HepG2 (cell line): Measurements from ENCODE around the gene ZNF587B. TPM values are rescaled to one million over a fixed set of nuclear protein-coding genes. Genes with fewer than 3 reads are reported as not detected.

Experiments
- EED ChIP-seq: sonication (generic); formaldehyde crosslinking; IDR thresholded peaks from 2 replicates; pipeline ENCODE4 v1.5.0; 2020; ENCODE audit warnings: mild to moderate bottlenecking, missing genetic modification reagents
- GMEB2 ChIP-seq: IDR thresholded peaks from 2 replicates; pipeline ENCODE4 v1.6.1; 2016; ENCODE audit warnings: missing biosample characterization, missing genetic modification reagents, low read depth
- HOXA5 ChIP-seq: sonication (generic); formaldehyde crosslinking; IDR thresholded peaks from 2 replicates; pipeline ENCODE4 v1.4.0; 2020; ENCODE audit warnings: missing genetic modification reagents
- HOXA9 ChIP-seq: sonication (generic); formaldehyde crosslinking; IDR thresholded peaks from 2 replicates; pipeline ENCODE4 v1.8.1; 2022; ENCODE audit warnings: missing genetic modification reagents, mild to moderate bottlenecking, moderate library complexity, borderline replicate concordance
- KLF6 ChIP-seq: IDR thresholded peaks from 2 replicates; pipeline ENCODE4 v1.8.0; 2016; ENCODE audit warnings: missing biosample characterization, missing genetic modification reagents
- MAZ ChIP-seq, 2 experiments: sonication (generic) in 1 of 2; formaldehyde crosslinking in 1 of 2; IDR thresholded peaks; 2 replicates each; pipeline versions ENCODE4 v1.5.0 to v1.6.1; 2012 to 2020; ENCODE audit warnings: low read depth in 2 of 2, mild to moderate bottlenecking in 2 of 2, borderline replicate concordance in 1 of 2, improper control_type of control experiment in 1 of 2, low read length in 1 of 2, missing genetic modification reagents in 1 of 2, moderate library complexity in 1 of 2
- MEF2D ChIP-seq: sonication (generic); formaldehyde crosslinking; IDR thresholded peaks from 2 replicates; pipeline ENCODE4 v1.5.1; 2020; ENCODE audit warnings: mild to moderate bottlenecking, missing genetic modification reagents
- PAXIP1 ChIP-seq: sonication (generic); formaldehyde crosslinking; conservative IDR thresholded peaks from 2 replicates; pipeline ENCODE4 v1.4.0; 2020; ENCODE audit warnings: mild to moderate bottlenecking, missing genetic modification reagents, moderate library complexity
- ZNF776 ChIP-seq: sonication (generic); formaldehyde crosslinking; IDR thresholded peaks from 2 replicates; pipeline ENCODE4 v1.4.0; 2020; ENCODE audit warnings: mild to moderate bottlenecking, missing genetic modification reagents
- polyA plus RNA-seq, 8 experiments: library from polyadenylated mRNA; depleted of rRNA in 3 of 8; stranded (reverse) in 7 of 8; unstranded in 1 of 8; fragments of >200 nt; fragmentation: Illumina TruSeq in 4 of 8; extraction: Trizol in 4 of 8; gene quantifications; 2 replicates each; pipeline versions ENCODE4 v1.2.1 to v1.2.3, GENCODE V29; 2011 to 2016; ENCODE audit warnings: low read depth in 4 of 8, missing spikeins in 1 of 8, mixed read lengths in 1 of 8; ENCODE audit not compliant: insufficient read depth in 1 of 8
- total RNA-seq, 5 experiments: library from RNA; depleted of rRNA; stranded (reverse); fragments of >200 nt; fragmentation: Illumina TruSeq; extraction: Trizol; gene quantifications; 2 replicates each; pipeline ENCODE4 v1.2.3, GENCODE V29; 2016; ENCODE audit warnings: low read depth in 1 of 5
- TF ChIP-seq, protein P1 (sequence below): IDR thresholded peaks from 2 replicates; pipeline ENCODE4 v1.4.0; 2020; ENCODE audit warnings: mild to moderate bottlenecking, missing genetic modification reagents
- TF ChIP-seq, protein P2 (sequence below): sonication (generic); formaldehyde crosslinking; IDR thresholded peaks from 2 replicates; pipeline ENCODE4 v1.4.0; 2020; ENCODE audit warnings: mild to moderate bottlenecking, low read depth, missing genetic modification reagents

ZNF587B gene
- total and polyA plus RNA-seq, 2 of the 13 experiments (the other 11 are each of a cell fraction or from before 2014, with no cell fraction given), result 5.2 to 29.9 TPM

- TF ChIP-seq HOXA9 (CRISPR knock-in tag) (no peak), KLF6 (CRISPR knock-in tag) (no peak), PAXIP1 (CRISPR knock-in tag) (peak; percentile 4; the same call in 1 of the 2 replicates), EED (no peak), HOXA5 (CRISPR knock-in tag) (no peak), GMEB2 (no peak), MAZ (IDR thresholded peaks at IDR 0.05; ENCODE audit: borderline replicate concordance, low read depth, low read length) (no peak), MAZ (CRISPR knock-in tag; IDR thresholded peaks at IDR 0.05; ENCODE audit: low read depth) (no peak), ZNF776 (0 out of 2 replicates have a peak, but pooled peaks have one; percentile 7), MEF2D (no peak)
- TF ChIP-seq, protein P1, sequence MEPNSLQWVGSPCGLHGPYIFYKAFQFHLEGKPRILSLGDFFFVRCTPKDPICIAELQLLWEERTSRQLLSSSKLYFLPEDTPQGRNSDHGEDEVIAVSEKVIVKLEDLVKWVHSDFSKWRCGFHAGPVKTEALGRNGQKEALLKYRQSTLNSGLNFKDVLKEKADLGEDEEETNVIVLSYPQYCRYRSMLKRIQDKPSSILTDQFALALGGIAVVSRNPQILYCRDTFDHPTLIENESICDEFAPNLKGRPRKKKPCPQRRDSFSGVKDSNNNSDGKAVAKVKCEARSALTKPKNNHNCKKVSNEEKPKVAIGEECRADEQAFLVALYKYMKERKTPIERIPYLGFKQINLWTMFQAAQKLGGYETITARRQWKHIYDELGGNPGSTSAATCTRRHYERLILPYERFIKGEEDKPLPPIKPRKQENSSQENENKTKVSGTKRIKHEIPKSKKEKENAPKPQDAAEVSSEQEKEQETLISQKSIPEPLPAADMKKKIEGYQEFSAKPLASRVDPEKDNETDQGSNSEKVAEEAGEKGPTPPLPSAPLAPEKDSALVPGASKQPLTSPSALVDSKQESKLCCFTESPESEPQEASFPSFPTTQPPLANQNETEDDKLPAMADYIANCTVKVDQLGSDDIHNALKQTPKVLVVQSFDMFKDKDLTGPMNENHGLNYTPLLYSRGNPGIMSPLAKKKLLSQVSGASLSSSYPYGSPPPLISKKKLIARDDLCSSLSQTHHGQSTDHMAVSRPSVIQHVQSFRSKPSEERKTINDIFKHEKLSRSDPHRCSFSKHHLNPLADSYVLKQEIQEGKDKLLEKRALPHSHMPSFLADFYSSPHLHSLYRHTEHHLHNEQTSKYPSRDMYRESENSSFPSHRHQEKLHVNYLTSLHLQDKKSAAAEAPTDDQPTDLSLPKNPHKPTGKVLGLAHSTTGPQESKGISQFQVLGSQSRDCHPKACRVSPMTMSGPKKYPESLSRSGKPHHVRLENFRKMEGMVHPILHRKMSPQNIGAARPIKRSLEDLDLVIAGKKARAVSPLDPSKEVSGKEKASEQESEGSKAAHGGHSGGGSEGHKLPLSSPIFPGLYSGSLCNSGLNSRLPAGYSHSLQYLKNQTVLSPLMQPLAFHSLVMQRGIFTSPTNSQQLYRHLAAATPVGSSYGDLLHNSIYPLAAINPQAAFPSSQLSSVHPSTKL (CRISPR knock-in tag), result 0 out of 2 replicates have a peak, but pooled peaks have one; percentile 2
- TF ChIP-seq, protein P2, sequence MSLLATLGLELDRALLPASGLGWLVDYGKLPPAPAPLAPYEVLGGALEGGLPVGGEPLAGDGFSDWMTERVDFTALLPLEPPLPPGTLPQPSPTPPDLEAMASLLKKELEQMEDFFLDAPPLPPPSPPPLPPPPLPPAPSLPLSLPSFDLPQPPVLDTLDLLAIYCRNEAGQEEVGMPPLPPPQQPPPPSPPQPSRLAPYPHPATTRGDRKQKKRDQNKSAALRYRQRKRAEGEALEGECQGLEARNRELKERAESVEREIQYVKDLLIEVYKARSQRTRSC (CRISPR knock-in tag), result 0 out of 2 replicates have a peak, but pooled peaks have one; percentile 59
Measured at GRCh38 chr19:57813919-57814504, 16.1 kb upstream of the ZNF587B start (continued).
